Measurements from ENCODE around the gene PDRG1. TPM values are rescaled to one million over a fixed set of nuclear protein-coding genes. Genes with fewer than 3 reads are reported as not detected.

Gene PDRG1
- total RNA-seq (1 to 10 TPM; 5.6 to 8.6 TPM), polyA plus RNA-seq (10 to 100 TPM; 15.1 to 15.8 TPM)
- long read RNA-seq, donor 1, transcript PDRG1-201 (5 exons, 1,998 nt), result major isoform, 23 of 27 reads
- long read RNA-seq, donor 1, partial matches to known transcripts, result 2 of 27 reads
- long read RNA-seq, donor 1, other reads (novel, unspliced or antisense), result 2 of 27 reads
- long read RNA-seq, donor 2, partial matches to known transcripts, result 0 of 5 reads
- long read RNA-seq, donor 2, other reads (novel, unspliced or antisense), result 2 of 5 reads

- no peaks in the 10 kb centered on the region for H3K27me3 ChIP-seq (ENCODE audit: control insufficient read depth in 1 of 2, insufficient read depth in 2 of 2, low read length in 1 of 2)
- intact Hi-C loops (cut with DNase I), result loop anchor here (1.0 to 10.0 kb wide), 6 partner anchors 69 to 129 kb away; no protein-coding TSS in a partner anchor
- peak within 1 kb of the TSS in 1 of 2 donors; percentile 19 for H3K27ac ChIP-seq (ENCODE audit: low read depth in 1 of 2, low read length in 2 of 2)
- ATAC-seq (ENCODE audit: low FRiP score), result peak; percentile 99
- peak; percentile 96 to 99 for DNase-seq
- no peaks in the 10 kb centered on the region for H3K9me3 ChIP-seq (ENCODE audit: control insufficient read depth, low read length)
- H3K36me3 ChIP-seq (ENCODE audit: control insufficient read depth in 1 of 2, insufficient read depth in 2 of 2, low read length in 1 of 2), result peaks cover 0 to 2% of the 10 kb centered on the region in 2 donors
- H3K4me1 ChIP-seq (ENCODE audit: control insufficient read depth in 1 of 2, insufficient read depth in 2 of 2, low read length in 2 of 2), result no peaks in the 10 kb centered on the region
- H3K4me3 ChIP-seq (ENCODE audit: low read length in 2 of 2), result peak within 1 kb of the TSS; percentile 61 to 82
- 0% methylated on average over 63 of the region's 63 CpGs for WGBS, 2 donors
These were observed at the start of gene PDRG1 for GRCh38 chr20:31951530-31952453. TSS of gene PDRG1 (minus strand) at chr20:31952046. CDS start at chr20:31951961, 85 bp downstream.

DNA sequence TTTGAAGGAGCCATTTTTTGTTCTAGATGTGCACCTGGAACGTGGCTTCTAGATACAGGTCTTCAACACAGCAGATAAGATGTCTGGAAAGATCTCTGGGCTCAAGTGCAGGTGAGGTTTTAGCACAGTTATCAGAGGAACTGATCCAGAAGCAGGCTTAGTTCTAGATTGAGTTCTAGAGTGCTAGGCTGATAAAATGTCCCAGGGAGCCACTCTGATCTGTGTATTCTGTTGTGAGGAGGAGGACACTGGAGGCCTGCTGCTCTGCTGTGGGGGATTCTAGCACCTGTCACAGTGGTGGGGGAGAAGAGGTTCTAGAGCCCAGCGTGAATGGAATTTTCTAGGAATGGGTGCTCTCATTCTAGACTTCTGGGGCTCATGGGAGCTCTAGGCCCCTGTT lies 46.4 kb upstream of the PDRG1 start:
- intact Hi-C loops (cut with DNase I), result no loop called here
- ATAC-seq (ENCODE audit: low FRiP score), result no peak
- no peak for DNase-seq
- Histone ChIP-seq H3K36me3 (ENCODE audit: control insufficient read depth in 1 of 2, insufficient read depth in 2 of 2, low read length in 1 of 2) (no peaks in the 10 kb centered on the region), H3K9me3 (ENCODE audit: control insufficient read depth, low read length) (no peaks in the 10 kb centered on the region), H3K4me3 (ENCODE audit: low read length in 2 of 2) (no peak overlapping the region), H3K27ac (ENCODE audit: low read depth in 1 of 2, low read length in 2 of 2) (no peak overlapping the region), H3K4me1 (ENCODE audit: control insufficient read depth in 1 of 2, insufficient read depth in 2 of 2, low read length in 2 of 2) (no peaks in the 10 kb centered on the region), H3K27me3 (ENCODE audit: control insufficient read depth in 1 of 2, insufficient read depth in 2 of 2, low read length in 1 of 2) (no peaks in the 10 kb centered on the region)
- WGBS, 2 donors, result 59 to 65% methylated on average over 2 of the region's 2 CpGs

- Histone ChIP-seq H3K4me3 (ENCODE audit: low read length in 2 of 2) (no peak overlapping the region), H3K27me3 (ENCODE audit: control insufficient read depth in 1 of 2, insufficient read depth in 2 of 2, low read length in 1 of 2) (no peaks in the 10 kb centered on the region), H3K9me3 (ENCODE audit: control insufficient read depth, low read length) (no peaks in the 10 kb centered on the region), H3K36me3 (ENCODE audit: control insufficient read depth in 1 of 2, insufficient read depth in 2 of 2, low read length in 1 of 2) (no peaks in the 10 kb centered on the region), H3K4me1 (ENCODE audit: control insufficient read depth in 1 of 2, insufficient read depth in 2 of 2, low read length in 2 of 2) (no peaks in the 10 kb centered on the region), H3K27ac (ENCODE audit: low read depth in 1 of 2, low read length in 2 of 2) (no peak overlapping the region)
- 95 to 96% methylated on average over 18 of the region's 18 CpGs for WGBS, 2 donors
- intact Hi-C loops (cut with DNase I), result no loop called here
- DNase-seq (no peak), ATAC-seq (ENCODE audit: low FRiP score) (no peak)
These were observed 45.1 kb upstream of the PDRG1 start for GRCh38 chr20:31996996-31997395.

GRCh38 chr20:31992086-31992485 lies 40.2 kb upstream of the PDRG1 start:
- Histone ChIP-seq H3K4me3 (ENCODE audit: low read length in 2 of 2) (no peak overlapping the region), H3K36me3 (ENCODE audit: control insufficient read depth in 1 of 2, insufficient read depth in 2 of 2, low read length in 1 of 2) (no peaks in the 10 kb centered on the region), H3K4me1 (ENCODE audit: control insufficient read depth in 1 of 2, insufficient read depth in 2 of 2, low read length in 2 of 2) (no peaks in the 10 kb centered on the region), H3K27ac (ENCODE audit: low read depth in 1 of 2, low read length in 2 of 2) (no peak overlapping the region), H3K9me3 (ENCODE audit: control insufficient read depth, low read length) (no peaks in the 10 kb centered on the region), H3K27me3 (ENCODE audit: control insufficient read depth in 1 of 2, insufficient read depth in 2 of 2, low read length in 1 of 2) (no peaks in the 10 kb centered on the region)
- 65 to 85% methylated on average over 2 of the region's 2 CpGs for WGBS, 2 donors
- ATAC-seq (ENCODE audit: low FRiP score) (no peak), DNase-seq (no peak)
- intact Hi-C loops (cut with DNase I), result no loop called here

GRCh38 chr20:31991339-31991705 lies 39.5 kb upstream of the PDRG1 start:
- Histone ChIP-seq H3K9me3 (ENCODE audit: control insufficient read depth, low read length) (no peaks in the 10 kb centered on the region), H3K27ac (ENCODE audit: low read depth in 1 of 2, low read length in 2 of 2) (no peak overlapping the region), H3K4me3 (ENCODE audit: low read length in 2 of 2) (no peak overlapping the region), H3K4me1 (ENCODE audit: control insufficient read depth in 1 of 2, insufficient read depth in 2 of 2, low read length in 2 of 2) (no peaks in the 10 kb centered on the region), H3K27me3 (ENCODE audit: control insufficient read depth in 1 of 2, insufficient read depth in 2 of 2, low read length in 1 of 2) (no peaks in the 10 kb centered on the region), H3K36me3 (ENCODE audit: control insufficient read depth in 1 of 2, insufficient read depth in 2 of 2, low read length in 1 of 2) (no peaks in the 10 kb centered on the region)
- ATAC-seq (ENCODE audit: low FRiP score) (no peak), DNase-seq (no peak)
- WGBS, 2 donors, result 40 to 75% methylated on average over 1 of the region's 1 CpG
- intact Hi-C loops (cut with DNase I), result no loop called here

DNA sequence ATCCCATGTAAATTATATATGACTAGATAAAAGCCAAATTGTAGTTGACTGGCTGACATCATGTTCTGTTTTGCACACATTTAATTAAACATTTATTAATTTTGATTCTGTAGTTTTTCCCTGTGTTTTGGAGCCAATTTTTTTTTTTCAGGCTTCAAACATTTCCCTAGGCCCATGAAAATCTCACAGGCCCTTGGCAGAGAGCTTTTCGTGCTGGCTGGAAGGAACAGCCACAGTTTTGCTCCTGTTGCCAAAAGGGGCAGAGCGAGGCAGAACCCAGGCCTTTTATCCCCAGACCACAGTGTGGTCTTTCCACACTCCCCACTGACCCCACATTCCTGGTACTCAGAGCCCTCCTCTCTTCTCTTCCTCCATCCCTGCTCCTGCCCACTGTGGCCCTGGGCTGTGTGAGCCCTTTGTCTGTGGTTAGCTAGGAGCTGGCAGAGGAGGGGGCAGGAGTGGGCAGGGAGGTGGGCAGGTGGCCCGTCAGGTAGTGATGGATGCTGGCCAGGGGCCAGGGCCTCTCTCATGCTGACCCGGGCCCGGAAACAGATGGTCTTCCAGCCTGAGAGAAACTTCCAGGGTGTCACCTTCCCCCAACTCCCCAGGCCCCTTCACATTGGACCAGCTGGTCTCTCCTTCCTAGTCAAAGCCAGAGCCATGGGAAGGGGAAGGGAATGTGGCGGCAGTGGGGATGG lies 38.9 kb upstream of the PDRG1 start:
- ATAC-seq (ENCODE audit: low FRiP score), result no peak
- H3K27ac ChIP-seq (ENCODE audit: low read depth in 1 of 2, low read length in 2 of 2), result no peak overlapping the region

GRCh38 chr20:31989030-31989645 lies 37.3 kb upstream of the PDRG1 start:
- Histone ChIP-seq H3K27ac (ENCODE audit: low read depth in 1 of 2, low read length in 2 of 2) (no peak overlapping the region), H3K4me1 (ENCODE audit: control insufficient read depth in 1 of 2, insufficient read depth in 2 of 2, low read length in 2 of 2) (no peaks in the 10 kb centered on the region), H3K36me3 (ENCODE audit: control insufficient read depth in 1 of 2, insufficient read depth in 2 of 2, low read length in 1 of 2) (no peaks in the 10 kb centered on the region), H3K27me3 (ENCODE audit: control insufficient read depth in 1 of 2, insufficient read depth in 2 of 2, low read length in 1 of 2) (no peaks in the 10 kb centered on the region), H3K9me3 (ENCODE audit: control insufficient read depth, low read length) (no peaks in the 10 kb centered on the region), H3K4me3 (ENCODE audit: low read length in 2 of 2) (no peak overlapping the region)
- WGBS, 2 donors, result 75 to 76% methylated on average over 8 of the region's 8 CpGs
- intact Hi-C loops (cut with DNase I), result no loop called here
- DNase-seq, result no peak
- no peak for ATAC-seq (ENCODE audit: low FRiP score)

More for the DNA sequence above, 38.9 kb upstream of the PDRG1 start:
- H3K9me3 ChIP-seq (ENCODE audit: control insufficient read depth, low read length), result no peaks in the 10 kb centered on the region
- no peak for DNase-seq
- WGBS, 2 donors, result 28 to 29% methylated on average over 6 of the region's 6 CpGs
- H3K27me3 ChIP-seq (ENCODE audit: control insufficient read depth in 1 of 2, insufficient read depth in 2 of 2, low read length in 1 of 2), result no peaks in the 10 kb centered on the region
- intact Hi-C loops (cut with DNase I), result no loop called here
- H3K36me3 ChIP-seq (ENCODE audit: control insufficient read depth in 1 of 2, insufficient read depth in 2 of 2, low read length in 1 of 2), result no peaks in the 10 kb centered on the region
- no peaks in the 10 kb centered on the region for H3K4me1 ChIP-seq (ENCODE audit: control insufficient read depth in 1 of 2, insufficient read depth in 2 of 2, low read length in 2 of 2)
- no peak overlapping the region for H3K4me3 ChIP-seq (ENCODE audit: low read length in 2 of 2)

- Histone ChIP-seq H3K4me3 (ENCODE audit: low read length in 2 of 2) (no peak overlapping the region), H3K27me3 (ENCODE audit: control insufficient read depth in 1 of 2, insufficient read depth in 2 of 2, low read length in 1 of 2) (no peaks in the 10 kb centered on the region), H3K9me3 (ENCODE audit: control insufficient read depth, low read length) (no peaks in the 10 kb centered on the region), H3K27ac (ENCODE audit: low read depth in 1 of 2, low read length in 2 of 2) (no peak overlapping the region), H3K36me3 (ENCODE audit: control insufficient read depth in 1 of 2, insufficient read depth in 2 of 2, low read length in 1 of 2) (no peaks in the 10 kb centered on the region), H3K4me1 (ENCODE audit: control insufficient read depth in 1 of 2, insufficient read depth in 2 of 2, low read length in 2 of 2) (no peaks in the 10 kb centered on the region)
- WGBS, 2 donors, result 89% methylated on average over 5 of the region's 5 CpGs
- intact Hi-C loops (cut with DNase I), result no loop called here
- ATAC-seq (ENCODE audit: low FRiP score) (no peak), DNase-seq (no peak)
These were observed 36.7 kb upstream of the PDRG1 start for GRCh38 chr20:31988430-31989015.
